HG03571 (cell line): Measurements from ENCODE around the gene VAMP2.

ENCODE experiments used
- ATAC-seq: cut with Tn5 transposase; IDR thresholded peaks from one replicate; pipeline ENCODE4 v1.9.1; 2021; ENCODE audit not compliant: unreplicated experiment

The VAMP2 gene, protein sequence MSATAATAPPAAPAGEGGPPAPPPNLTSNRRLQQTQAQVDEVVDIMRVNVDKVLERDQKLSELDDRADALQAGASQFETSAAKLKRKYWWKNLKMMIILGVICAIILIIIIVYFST

DNA sequence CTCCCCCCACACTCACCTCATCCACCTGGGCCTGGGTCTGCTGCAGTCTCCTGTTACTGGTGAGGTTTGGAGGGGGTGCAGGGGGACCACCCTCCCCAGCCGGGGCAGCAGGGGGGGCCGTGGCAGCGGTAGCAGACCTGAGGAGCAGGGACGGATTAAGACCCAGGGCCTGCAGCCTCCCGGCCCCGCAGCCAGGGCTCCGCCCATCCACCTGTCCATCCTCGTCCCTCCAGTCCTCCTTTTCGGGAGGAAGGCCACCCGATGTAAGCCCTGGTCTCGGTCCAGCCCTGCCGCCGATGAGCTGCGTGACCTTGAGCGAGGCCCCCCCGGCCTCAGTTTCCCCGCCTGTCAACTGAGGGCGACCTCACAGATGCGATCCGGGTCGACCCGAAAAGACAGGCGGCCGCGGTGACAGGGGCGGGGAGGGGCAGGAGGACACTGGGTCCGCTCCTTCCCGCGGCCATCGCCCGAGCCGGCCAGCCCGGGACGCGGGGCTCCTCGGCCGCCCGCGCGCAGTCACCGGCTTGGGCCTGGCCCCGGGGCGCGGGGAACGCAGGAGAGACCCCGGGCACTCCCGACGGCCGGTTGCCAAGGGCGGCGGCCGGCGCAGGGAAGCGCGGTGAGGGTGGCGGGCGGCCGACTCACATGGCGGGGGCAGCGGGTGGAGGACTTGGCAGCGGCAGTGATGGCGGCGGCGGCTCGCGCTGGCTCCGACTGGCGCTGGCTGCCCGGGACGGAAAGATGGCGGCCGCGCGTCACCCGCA, at the start of gene VAMP2:
Gene VAMP2 (minus strand): TSS at position 716 of the 764 bp plus-strand sequence. CDS start 69 bp downstream, at position 647.
- no peak for ATAC-seq

DNA sequence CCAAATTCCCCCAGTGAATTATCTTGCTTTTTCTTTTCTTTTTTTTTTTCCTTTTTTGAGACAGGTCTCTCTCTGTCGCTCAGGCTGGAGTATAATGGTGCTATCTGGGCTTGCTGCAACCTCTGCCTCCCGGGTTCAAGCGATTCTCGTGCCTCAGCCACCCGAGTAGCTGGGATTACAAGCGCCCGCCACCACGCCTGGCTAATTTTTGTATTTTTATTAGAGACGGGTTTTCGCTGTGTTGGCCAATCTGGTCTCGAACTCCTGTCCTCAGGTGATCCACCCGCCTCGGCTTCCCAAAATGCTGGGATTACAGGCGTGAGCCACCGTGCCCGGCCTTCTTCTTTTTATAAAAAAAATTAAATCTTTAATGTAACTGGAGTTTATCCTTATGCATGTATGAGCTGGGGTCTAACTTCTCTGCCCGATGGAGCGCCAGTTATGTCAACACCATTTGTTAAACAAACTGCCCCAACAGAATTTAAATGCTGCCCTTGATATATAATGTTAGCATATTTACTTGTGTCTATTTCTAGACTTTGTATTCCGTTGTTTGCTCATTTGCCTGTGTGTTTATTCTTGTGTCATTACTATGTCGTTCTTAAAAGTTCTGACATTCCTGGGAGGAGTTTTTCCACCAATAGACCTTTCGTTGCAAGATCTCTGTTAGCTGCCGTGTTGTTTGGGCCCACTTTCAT, 48.2 kb upstream of the VAMP2 start:
- ATAC-seq = no peak

DNA sequence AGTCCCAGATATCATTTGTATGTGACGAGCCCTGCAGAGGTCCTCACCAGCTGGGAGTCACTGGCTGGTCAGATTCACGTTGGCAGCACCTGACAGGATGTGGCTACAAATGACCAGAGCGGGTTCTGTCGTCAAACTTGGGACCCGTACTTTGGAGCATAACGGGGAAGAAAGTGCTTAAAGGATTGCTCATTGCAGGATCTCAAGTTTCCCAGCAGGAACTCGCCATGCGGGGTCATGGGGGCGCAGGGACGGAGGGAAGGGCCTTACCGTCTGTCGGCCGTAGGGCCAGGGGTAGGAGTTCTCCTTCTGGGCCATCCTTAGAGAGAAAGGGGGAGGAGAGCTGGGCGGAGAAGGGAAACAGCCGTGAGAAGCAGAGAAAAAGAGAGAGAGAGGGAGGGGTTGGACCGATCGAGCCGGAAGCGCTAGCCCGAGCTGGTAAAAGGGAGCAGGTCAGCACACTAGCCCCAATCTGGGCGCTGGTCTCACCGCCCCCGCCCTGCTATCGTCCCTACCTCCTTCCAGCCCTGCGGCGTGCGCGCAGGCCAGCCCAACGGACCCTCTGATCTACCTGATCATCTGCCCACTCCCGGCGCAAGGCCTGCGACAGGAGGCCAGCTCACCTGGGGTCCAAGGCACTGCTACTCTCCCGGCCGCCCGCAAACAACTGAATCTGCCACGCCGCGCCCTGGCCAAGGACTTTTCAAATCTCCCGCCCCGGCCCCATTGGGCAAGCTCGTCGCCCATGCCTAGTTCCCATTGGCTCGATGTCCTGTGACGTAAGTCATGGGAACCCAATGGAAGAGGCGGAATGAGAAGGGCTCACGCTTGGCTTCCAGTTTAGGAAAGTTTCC, 47.4 kb upstream of the VAMP2 start, which contains the start of gene AURKB:
Gene AURKB (minus strand): TSS at position 669 of the 854 bp plus-strand sequence. CDS start 351 bp downstream, at position 318.
- ATAC-seq = peak; percentile 76

DNA sequence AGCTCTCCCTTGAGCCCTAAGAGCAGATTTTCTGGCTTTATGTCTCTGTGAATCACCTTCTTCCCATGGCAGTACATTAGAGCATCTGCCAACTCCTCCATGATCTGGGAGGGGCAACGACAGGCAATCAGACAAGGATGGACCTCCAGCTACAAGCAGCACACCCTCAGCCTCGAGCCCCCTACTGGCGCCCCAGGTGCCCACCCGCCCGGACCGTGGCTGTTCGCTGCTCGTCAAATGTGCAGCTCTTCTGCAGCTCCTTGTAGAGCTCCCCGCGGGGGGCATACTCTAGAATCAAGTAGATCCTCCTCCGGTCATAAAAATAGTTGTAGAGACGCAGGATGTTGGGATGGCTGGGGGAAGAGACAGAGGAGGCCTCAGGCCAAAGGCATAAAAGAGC, 43.8 kb upstream of the VAMP2 start:
- no peak for ATAC-seq

DNA sequence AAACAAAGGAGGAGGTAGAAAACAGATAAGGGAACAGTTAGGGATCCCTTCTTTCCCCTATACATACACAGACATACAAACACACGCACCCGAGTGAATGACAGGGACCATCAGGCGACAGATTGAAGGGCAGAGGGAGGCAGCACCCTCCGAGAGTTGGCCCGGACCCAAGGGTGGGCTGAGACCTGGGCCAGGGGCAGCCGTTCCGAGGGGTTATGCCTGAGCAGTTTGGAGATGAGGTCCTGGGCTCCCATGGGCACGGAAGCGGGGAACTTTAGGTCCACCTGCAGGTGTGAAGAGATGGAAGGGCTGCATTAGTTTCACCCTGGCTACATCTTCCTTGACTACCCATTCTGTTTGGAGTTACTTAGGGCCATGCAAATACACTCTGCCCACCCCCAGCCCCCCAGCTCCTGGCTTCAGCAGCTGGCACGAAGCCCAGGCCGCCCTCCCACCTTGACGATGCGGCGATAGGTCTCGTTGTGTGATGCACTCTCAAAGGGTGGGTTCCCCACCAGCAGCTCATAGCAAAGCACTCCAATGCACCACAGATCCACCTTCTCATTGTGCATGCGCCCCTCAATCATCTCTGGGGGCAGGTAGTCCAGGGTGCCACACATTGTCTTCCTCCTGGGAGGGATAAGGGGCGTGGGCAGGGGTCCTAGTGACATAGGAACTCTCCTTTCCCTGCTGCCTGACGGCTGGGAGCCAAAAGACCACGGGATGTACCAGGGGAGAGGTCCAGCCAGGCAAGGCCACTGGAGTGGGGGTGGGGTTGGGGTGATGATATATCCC, 42.2 kb upstream of the VAMP2 start:
- no peak for ATAC-seq

DNA sequence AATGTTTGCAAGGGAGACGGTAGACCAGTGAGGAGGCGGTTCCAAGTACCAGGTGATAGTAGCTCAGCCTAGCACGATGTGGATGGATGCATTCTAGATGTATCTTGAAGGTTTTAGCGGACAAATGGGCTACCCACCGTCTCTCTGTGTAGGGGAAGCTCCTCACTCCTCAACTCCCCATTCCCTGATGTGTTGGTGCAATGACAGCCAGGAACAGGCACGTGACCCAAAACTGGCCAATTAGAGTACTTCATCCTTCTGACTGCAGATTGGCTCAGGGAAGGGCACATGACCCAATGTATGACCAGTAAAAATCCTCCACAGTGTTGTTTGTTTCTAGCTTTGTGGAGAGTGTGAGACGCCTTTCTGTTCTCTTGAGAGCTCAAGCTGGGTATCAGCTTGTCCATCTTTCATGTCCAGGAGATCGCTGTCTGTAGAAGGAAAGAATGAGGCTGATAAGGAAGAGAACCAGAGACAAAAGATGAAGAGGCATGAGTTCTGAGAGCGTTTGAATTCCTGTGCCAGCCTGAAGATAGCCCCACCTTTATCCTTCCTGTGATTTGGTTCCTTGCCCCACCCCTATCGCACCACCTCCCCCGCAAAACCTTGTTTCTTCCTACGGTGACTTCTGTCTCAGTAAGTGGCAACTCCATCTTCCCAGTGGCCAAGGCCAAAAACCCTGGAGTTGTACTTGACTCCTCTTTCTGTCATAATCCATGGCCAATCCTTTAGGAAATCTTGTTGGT, 29.5 kb upstream of the VAMP2 start:
- ATAC-seq = no peak

DNA sequence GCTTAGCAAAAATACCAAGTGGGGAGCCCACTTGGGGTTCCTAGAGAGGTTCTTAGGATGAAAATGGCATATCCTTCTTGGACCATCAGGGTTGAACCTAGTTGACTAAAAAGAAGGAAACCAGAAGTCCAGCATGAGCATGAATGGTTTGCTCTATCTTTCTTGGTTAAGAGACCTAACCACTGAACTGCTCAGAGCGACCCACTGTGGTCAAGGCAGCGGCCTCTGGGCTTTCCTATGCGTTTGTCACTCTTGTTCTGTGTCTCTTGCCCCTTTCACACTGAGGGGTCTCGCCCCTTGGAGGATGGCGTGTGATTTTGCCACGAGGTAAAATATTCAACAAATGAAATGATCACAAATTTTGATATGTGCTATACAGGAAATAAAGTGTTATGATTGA, 27.8 kb upstream of the VAMP2 start:
- no peak for ATAC-seq

DNA sequence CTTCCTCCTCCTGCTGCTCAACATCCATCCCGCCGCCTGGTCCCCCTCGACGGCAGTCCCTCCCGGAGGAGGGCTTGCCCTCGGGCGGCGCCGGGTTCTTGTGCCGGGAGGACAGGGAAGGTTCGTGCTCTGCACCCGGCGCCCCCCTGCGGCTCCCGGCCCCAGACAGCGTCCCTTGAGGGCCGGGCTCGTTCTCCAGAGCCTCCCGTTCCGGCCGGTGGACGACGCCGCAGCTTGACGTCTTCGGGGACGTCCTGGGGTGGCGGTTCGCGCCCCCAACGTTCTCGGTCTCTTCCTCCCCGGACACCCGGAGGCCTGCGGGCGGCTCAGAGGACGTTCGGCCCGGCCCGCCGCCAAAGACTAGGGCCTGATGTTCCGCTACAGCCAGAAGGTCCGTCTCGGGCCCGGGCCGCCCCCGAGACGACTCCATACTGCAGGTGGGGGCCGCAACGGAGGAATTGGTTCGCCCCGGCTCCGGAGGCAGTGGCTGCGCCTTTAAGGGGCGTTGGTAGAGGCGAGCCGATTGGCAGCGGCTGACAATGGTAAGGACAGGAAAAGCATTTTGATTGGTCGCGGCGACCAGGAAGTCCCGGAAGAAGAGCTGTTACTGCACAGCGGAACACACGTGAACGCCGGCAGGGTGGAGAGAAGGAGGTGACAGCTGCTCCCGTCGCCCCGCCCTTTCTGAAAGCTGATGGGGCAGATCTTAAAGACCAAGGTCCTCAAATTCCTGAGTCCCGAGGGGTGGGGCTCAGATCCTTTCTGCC, 27.1 kb upstream of the VAMP2 start, which contains the start of gene BORCS6:
Gene BORCS6 (minus strand): TSS at position 470 of the 767 bp plus-strand sequence. CDS start 40 bp downstream, at position 430.
- peak; percentile 44 for ATAC-seq

DNA sequence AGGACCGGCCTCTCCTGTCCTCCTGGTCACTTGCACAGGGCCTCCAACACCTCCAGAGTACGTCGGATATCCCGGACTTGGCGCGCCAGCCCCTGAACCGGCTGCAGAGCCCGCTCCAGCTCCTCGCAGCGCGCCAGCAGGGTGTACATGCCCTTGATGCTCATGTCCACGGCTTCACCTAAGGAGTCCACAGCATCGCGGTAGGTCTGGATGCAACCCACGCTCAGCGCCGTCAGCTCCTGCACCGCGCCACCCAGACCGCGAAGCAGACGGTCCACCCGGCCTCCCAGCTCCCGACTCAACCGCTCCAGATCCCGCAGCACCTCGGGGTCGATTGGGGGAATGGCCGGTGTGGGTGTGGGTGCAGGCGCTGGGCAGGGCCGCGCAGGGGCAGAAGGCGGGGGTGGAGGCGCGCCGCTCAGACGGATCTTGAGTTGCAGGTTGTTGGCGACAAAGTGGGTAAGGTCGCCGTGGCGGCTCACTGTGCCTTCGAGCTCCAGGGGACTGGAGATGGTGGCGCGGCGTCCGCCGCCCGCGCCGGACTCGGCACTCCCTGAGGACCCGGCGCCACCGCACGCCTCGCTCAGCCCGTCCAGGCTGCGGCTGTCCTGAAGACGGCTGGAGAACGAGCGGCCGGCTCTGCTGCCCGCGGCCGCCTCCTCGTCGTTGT, 26.4 kb upstream of the VAMP2 start:
- no peak for ATAC-seq

DNA sequence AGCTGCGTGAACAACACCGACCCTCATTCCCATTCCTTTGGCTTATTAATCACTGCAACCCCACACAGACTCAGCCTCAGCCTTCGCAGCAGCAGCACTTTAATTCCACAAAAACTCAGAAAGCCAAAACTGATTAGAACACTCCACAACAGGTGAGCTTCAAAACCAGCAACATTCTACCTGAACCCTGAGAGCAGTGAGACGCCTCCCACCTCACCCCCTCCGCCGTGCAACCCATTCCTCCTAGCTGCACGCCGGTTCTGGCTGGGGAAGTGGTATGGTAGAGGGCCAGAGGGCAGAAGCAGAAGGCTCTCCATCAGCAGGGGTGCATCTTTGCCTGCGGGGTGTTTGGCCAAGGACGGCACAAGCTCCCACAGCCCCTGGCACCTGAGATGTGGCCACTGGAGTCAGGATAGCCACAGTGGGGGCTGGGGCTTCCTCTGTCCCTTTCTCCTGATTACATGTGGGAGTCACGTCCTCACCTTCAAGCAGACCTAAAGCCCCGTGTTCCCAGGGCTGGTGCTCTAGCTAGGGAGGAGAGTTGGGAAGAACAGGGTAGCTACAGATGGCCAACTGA, 25.6 kb upstream of the VAMP2 start:
- no peak for ATAC-seq

DNA sequence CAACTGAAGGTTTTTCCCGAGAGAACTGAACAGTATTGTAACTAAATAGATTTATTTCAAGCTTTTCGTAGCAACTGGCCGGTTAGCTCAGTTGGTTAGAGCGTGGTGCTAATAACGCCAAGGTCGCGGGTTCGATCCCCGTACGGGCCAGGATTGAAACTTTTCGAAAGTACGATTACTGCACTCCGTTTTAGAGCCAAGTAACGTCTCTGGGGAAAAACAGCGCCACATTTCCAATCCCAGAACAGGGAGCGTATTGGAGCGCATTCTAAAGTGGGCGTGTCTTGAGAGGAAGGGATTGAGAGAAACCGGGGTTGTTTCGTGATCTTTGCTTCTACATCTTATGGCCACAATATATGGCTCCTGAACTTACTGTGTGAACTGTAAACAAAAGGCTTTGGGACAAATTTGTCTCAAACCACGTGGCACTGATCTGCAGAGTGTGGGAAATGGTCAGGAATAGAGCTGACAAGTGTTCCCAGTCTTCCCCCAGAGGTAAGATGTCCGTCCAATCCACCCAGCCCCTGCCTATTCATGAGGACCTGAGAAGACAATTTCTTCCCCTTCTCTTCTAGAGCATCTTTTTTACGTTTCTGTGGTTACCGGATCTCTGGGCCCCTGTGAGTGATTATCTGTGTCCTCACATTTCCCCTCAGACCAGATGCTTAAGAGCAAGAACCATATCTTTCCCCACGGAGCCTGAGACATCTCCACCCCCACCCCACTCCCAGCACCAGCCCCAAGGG, 24.9 kb upstream of the VAMP2 start:
- peak; percentile 10 for ATAC-seq

DNA sequence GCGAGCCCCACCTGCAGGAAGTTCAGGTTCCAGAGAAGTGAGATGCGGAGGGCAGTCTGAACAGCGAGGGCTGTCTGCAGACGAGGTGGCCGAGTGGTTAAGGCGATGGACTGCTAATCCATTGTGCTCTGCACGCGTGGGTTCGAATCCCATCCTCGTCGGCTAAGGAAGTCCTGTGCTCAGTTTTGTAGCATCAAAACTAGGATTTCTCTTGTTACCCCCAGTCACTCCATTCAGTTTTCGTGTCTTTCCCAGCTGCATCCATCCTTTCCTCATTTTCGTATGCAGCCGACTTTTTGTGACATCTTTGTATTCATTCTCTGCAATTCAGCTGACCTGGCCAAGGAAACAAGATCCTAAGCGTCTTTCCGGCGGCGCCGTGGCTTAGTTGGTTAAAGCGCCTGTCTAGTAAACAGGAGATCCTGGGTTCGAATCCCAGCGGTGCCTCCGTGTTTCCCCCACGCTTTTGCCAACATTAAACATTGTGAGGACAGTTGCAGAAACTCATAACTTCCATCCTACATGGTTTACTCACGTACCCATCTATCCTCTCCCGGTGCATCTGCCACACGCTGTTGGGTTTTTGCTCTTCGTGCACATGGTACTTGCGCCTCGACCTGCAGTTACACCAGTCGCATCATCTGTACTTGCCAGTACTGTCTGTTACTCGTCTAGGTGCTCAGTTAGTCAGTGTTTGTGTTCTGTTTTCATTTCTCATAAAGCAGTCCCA, 24.2 kb upstream of the VAMP2 start:
- peak; percentile 27 for ATAC-seq

DNA sequence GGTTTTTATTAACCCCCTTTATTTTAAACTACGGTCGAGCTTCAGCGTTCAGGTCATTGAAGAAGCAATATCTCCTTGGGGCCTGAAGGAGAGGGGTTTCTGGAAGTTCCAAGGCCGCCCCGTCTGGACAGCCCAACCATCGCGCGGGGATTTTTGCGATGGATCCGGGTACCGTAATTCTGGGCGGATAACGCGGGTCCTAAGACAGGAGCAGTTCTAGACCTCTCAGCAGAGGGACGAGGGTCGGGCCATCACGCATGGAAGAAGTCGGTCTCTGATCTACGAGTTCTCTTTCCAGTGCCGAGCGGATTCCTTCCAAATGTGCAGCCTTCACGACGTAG, 23.7 kb upstream of the VAMP2 start:
- ATAC-seq = no peak

DNA sequence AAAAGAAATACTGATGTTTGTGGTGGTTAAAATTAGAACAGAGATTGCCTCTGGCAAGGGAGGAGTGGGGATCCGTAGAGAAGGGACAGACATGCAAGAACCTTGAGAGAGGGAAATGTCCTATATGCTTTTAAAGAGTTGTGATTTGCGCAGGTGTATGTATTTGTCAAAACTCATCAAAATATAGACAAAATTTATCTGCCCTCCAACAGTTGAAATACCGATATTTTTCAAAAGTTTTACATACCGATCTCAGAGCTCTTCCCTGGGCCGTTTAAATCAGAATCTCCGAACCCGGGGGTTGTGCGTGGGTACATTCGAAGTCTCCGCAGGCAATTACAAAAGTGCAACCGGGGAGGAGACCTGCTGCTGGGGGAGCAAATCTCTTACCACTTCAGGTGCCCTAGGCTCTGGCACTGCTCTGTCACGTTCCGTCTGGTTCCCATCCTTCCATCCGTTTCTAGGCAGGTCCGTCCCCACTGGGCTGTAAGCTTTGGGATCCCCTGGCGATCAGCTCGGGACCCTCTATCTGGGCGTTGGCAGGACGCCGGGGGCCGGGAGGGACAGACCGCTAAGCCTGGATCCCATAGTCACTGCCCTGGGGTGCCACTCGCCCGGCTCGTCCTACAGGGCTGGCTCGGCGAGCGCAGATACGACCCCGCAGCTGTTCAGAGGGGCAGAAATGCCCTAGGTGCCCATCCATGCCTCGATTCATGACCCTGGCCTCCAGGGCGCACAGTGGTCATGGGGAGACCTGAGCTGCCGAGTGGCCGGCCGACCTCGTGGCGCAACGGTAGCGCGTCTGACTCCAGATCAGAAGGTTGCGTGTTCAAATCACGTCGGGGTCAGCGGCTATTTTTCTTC, 23.1 kb upstream of the VAMP2 start:
- ATAC-seq = peak; percentile 25

DNA sequence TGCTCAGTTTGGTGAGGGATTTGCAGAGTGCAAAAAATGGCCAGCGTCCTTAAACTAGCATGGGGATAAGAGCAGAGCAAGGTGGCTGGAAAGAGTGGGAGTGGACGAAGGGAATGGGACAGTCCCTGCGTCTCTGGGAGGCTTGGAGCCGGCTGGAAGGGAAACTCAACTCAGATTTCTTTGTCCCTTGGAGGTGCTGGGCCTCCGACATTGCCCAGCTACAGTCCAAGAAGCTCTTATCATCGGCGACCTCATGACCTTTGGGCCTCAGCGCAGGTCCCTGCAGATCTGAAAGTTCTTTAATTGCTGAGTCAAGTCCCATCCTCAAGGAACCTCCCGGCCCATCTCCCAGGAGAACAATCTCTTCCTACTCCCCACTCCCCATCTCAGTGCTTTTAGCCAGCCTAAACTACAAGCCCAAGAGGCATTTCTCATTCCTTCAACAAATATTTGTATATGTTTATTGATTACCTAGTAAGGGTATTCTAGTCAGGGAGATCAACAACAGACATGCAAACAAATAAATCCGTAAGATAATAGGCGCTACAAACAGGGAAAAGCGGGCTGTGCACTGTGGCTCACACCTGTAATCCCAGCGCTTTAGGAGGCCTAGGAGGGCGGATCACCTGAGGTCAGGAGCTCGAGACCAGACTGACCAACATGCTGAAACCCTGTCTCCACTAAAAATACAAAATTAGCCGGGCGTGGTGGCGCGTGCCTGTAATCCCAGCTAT, 14.4 kb upstream of the VAMP2 start:
- no peak for ATAC-seq
